Spleen (tissue), 11 donors: ENCODE measurements around the gene OLFM4. TPM values are rescaled to one million over a fixed set of nuclear protein-coding genes. Genes with fewer than 3 reads are reported as not detected.

ENCODE experiments used
- DNase-seq: peaks from one replicate; pipeline ENCODE4 v3.0.0-alpha.2; 2020
- H3K27ac ChIP-seq, 8 donors: fragments of 200-600 bp; sonication (generic) in 7 of 8; 1 replicate in 4 of 8; 2 replicates in 4 of 8; pipeline versions ENCODE4 v1.5.0 to v1.8.0; 2016 to 2021; ENCODE audit warnings: inconsistent platforms in 4 of 8, mild to moderate bottlenecking in 4 of 8, moderate library complexity in 1 of 8
- H3K27me3 ChIP-seq, 7 donors: fragments of 200-600 bp; sonication (generic) in 6 of 7; replicated peaks in 1 of 7; 1 replicate in 4 of 7; 2 replicates in 3 of 7; pipeline versions ENCODE4 v1.5.0 to v1.8.0; 2016 to 2021; ENCODE audit warnings: inconsistent platforms in 3 of 7, mild to moderate bottlenecking in 1 of 7
- H3K36me3 ChIP-seq, 6 donors: fragments of 200-600 bp; sonication (generic) in 5 of 6; 1 replicate in 4 of 6; 2 replicates in 2 of 6; pipeline versions ENCODE4 v1.5.0 to v1.8.0; 2016 to 2021; ENCODE audit warnings: inconsistent platforms in 2 of 6
- H3K4me1 ChIP-seq, 6 donors: fragments of 200-600 bp; sonication (generic) in 5 of 6; 1 replicate in 3 of 6; 2 replicates in 3 of 6; pipeline versions ENCODE4 v1.5.0 to v1.8.0; 2016 to 2021; ENCODE audit warnings: inconsistent platforms in 3 of 6
- H3K4me3 ChIP-seq, 8 donors: fragments of 200-600 bp; sonication (generic) in 7 of 8; 1 replicate in 4 of 8; 2 replicates in 4 of 8; pipeline versions ENCODE4 v1.5.0 to v1.8.0; 2016 to 2021; ENCODE audit warnings: inconsistent platforms in 4 of 8, mild to moderate bottlenecking in 4 of 8, moderate library complexity in 2 of 8
- H3K9me3 ChIP-seq, 8 donors: fragments of 200-600 bp; sonication (generic) in 7 of 8; 1 replicate in 4 of 8; 2 replicates in 4 of 8; pipeline versions ENCODE4 v1.5.0 to v1.8.0; 2016 to 2021; ENCODE audit warnings: inconsistent platforms in 4 of 8
- CTCF ChIP-seq, 11 experiments: fragments of 200-600 bp in 7 of 11; fragments of 450-650 bp in 4 of 11; sonication (generic) in 4 of 11; IDR thresholded peaks in 8 of 11; conservative IDR thresholded peaks in 3 of 11; 1 replicate in 7 of 11; 2 replicates in 4 of 11; pipeline versions ENCODE4 v1.4.0 to v1.8.0; 2016 to 2021; ENCODE audit warnings: antibody characterized with exemption in 11 of 11, inconsistent platforms in 4 of 11, mild to moderate bottlenecking in 1 of 11
- POLR2A ChIP-seq, 3 donors: fragments of 450-650 bp; IDR thresholded peaks; one replicate each; pipeline ENCODE4 v1.5.1; 2017; ENCODE audit warnings: antibody characterized with exemption in 3 of 3, mild to moderate bottlenecking in 1 of 3
- POLR2AphosphoS5 ChIP-seq, 3 donors: sonication (generic); formaldehyde crosslinking; IDR thresholded peaks; one replicate each; pipeline ENCODE4 v1.5.1; 2017; ENCODE audit warnings: antibody characterized with exemption in 3 of 3
- WGBS, 5 donors: extraction: QIAGEN DNeasy Blood & Tissue Kit in 3 of 5; methylation state at CpG; one replicate each; pipeline versions ENCODE4 v1.1.5 to v1.1.7; 2013 to 2018; 5-methylcytosine and 5-hydroxymethylcytosine counted together
- intact Hi-C: fragments of 100-400 bp; cut with DNase I; formaldehyde crosslinking; loops from one replicate; pipeline ENCODE4 v1.15.0; 2023; ENCODE audit warnings: low total_unique reads
- polyA plus RNA-seq, 3 donors: library from polyadenylated mRNA; stranded (reverse); fragments of 200-250 nt; gene quantifications; one replicate each; pipeline ENCODE4 v1.2.1, GENCODE V29; 2013
- total RNA-seq, 7 donors: library from RNA; depleted of rRNA in 3 of 7; stranded (reverse); fragments of >200 nt in 3 of 7; fragmentation: NEBNext Ultra II Directional in 4 of 7; extraction: Animal tissue kit (Norgen Biotek cat#: 25700) in 4 of 7; gene quantifications; one replicate each; pipeline versions ENCODE4 v1.1.0 to v1.2.1, GENCODE V29; 2016 to 2021
- donor health status: healthy with polysubstance abuse.
- donor health status: DM: no; HTN: no; CAD: no; lungs with moderate emphysema.
- donor health status: DM: no; HTN: no; CAD: no.
- donor health status: Bipolar disorder and iron deficiency.
- donor health status: healthy.
- donor health status: DM: no; HTN: no; CAD: no.
- donor health status: DM: yes; HTN: yes; CAD: no.

Gene OLFM4
- total and polyA plus RNA-seq, 10 donors, result 0.78 to 82.5 (median 3.9) TPM

- DNase-seq, result no peak
- WGBS, 5 donors, result 83 to 89% (median 85%) methylated on average over 5 of the region's 5 CpGs
- no peaks in the 10 kb centered on the region for H3K4me1 ChIP-seq
These were observed 43.7 kb upstream of the OLFM4 start for GRCh38 chr13:52984881-52985363.

GRCh38 chr13:52991344-52992020 is 37.1 kb upstream of the OLFM4 start:
- Histone ChIP-seq H3K4me3 (no peak overlapping the region), H3K9me3 (no peaks in the 10 kb centered on the region), H3K4me1 (no peaks in the 10 kb centered on the region), H3K27ac (no peak overlapping the region), H3K36me3 (no peaks in the 10 kb centered on the region), H3K27me3 (peaks cover 0 to 11% (median 0%) of the 10 kb centered on the region in 7 donors)
- WGBS, 5 donors, result 87 to 90% (median 89%) methylated on average over 13 of the region's 13 CpGs
- DNase-seq, result no peak
- intact Hi-C loops, result no loop called here
- TF ChIP-seq POLR2AphosphoS5 (IDR thresholded peaks at IDR 0.05), result no peak
- no peak for TF ChIP-seq POLR2A (IDR thresholded peaks at IDR 0.05)
- no peak for TF ChIP-seq CTCF (IDR thresholded peaks at IDR 0.05 in 8 of 11, conservative IDR thresholded peaks at IDR 0.05 in 3 of 11)

More at GRCh38 chr13:52984881-52985363, 43.7 kb upstream of the OLFM4 start:
- TF ChIP-seq CTCF (IDR thresholded peaks at IDR 0.05 in 8 of 11, conservative IDR thresholded peaks at IDR 0.05 in 3 of 11) (no peak), POLR2AphosphoS5 (IDR thresholded peaks at IDR 0.05) (no peak), POLR2A (IDR thresholded peaks at IDR 0.05) (no peak)
- H3K27ac ChIP-seq, result no peak overlapping the region
- peaks cover 0 to 4% (median 0%) of the 10 kb centered on the region in 7 donors for H3K27me3 ChIP-seq
- no peaks in the 10 kb centered on the region for H3K9me3 ChIP-seq
- H3K36me3 ChIP-seq, result no peaks in the 10 kb centered on the region
- intact Hi-C loops, result no loop called here
- H3K4me3 ChIP-seq, result no peak overlapping the region

GRCh38 chr13:52992110-52992509 is 36.5 kb upstream of the OLFM4 start:
- no peak for DNase-seq
- Histone ChIP-seq H3K27me3 (peaks cover 0 to 11% (median 0%) of the 10 kb centered on the region in 7 donors), H3K36me3 (no peaks in the 10 kb centered on the region), H3K9me3 (no peaks in the 10 kb centered on the region), H3K4me1 (no peaks in the 10 kb centered on the region), H3K27ac (no peak overlapping the region), H3K4me3 (no peak overlapping the region)
- intact Hi-C loops, result no loop called here
- TF ChIP-seq CTCF (IDR thresholded peaks at IDR 0.05 in 8 of 11, conservative IDR thresholded peaks at IDR 0.05 in 3 of 11), result no peak
- no peak for TF ChIP-seq POLR2A (IDR thresholded peaks at IDR 0.05)
- TF ChIP-seq POLR2AphosphoS5 (IDR thresholded peaks at IDR 0.05), result no peak
- WGBS, 5 donors, result 87 to 94% (median 93%) methylated on average over 11 of the region's 11 CpGs

GRCh38 chr13:52994051-52994450 is 34.6 kb upstream of the OLFM4 start:
- no peak for DNase-seq
- TF ChIP-seq CTCF (IDR thresholded peaks at IDR 0.05 in 8 of 11, conservative IDR thresholded peaks at IDR 0.05 in 3 of 11) (no peak), POLR2A (IDR thresholded peaks at IDR 0.05) (no peak), POLR2AphosphoS5 (IDR thresholded peaks at IDR 0.05) (no peak)
- Histone ChIP-seq H3K27me3 (peaks cover 0 to 11% (median 0%) of the 10 kb centered on the region in 7 donors), H3K36me3 (no peaks in the 10 kb centered on the region), H3K27ac (no peak overlapping the region), H3K9me3 (no peaks in the 10 kb centered on the region), H3K4me1 (peaks cover 0 to 2% (median 0%) of the 10 kb centered on the region in 6 donors), H3K4me3 (no peak overlapping the region)
- intact Hi-C loops, result no loop called here
- 57 to 76% (median 74%) methylated on average over 2 of the region's 2 CpGs for WGBS, 5 donors
